GM23338 (cell line): ENCODE data around the gene KIAA0513. TPM values are rescaled to one million over a fixed set of nuclear protein-coding genes. Genes with fewer than 3 reads are reported as not detected.
"Not testable (repeated sequence)": the region's sequence is repeated elsewhere in the genome, so short reads cannot be mapped to it uniquely, and the experiment has no call there.

Experiments
- ATAC-seq: fragments of 200-7000 bp; cut with Tn5 transposase; 3 replicates; pipeline ENCODE4 v1.9.1; 2020
- DNase-seq: peaks from one replicate; pipeline ENCODE4 v3.0.0-alpha.2; 2015; ENCODE audit warnings: low spot score
- H2AFZ ChIP-seq: fragments of 200-600 bp; sonication (generic); 2 replicates; pipeline ENCODE4 v1.8.0; 2016; ENCODE audit warnings: antibody characterized with exemption, mild to moderate bottlenecking, moderate library complexity
- H3F3A ChIP-seq: fragments of 200-600 bp; sonication (generic); replicated peaks from 2 replicates; pipeline ENCODE4 v1.8.0; 2017; ENCODE audit warnings: antibody characterized with exemption, mixed run types, low read depth
- H3K27ac ChIP-seq: fragments of 200-600 bp; sonication (generic); 2 replicates; pipeline ENCODE4 v1.6.1; 2016; ENCODE audit warnings: low read depth
- H3K27me3 ChIP-seq: fragments of 200-600 bp; sonication (generic); 2 replicates; pipeline ENCODE4 v1.8.0; 2016; ENCODE audit warnings: mild to moderate bottlenecking, mixed run types, moderate library complexity; ENCODE audit not compliant: insufficient read depth
- H3K36me3 ChIP-seq: fragments of 200-600 bp; sonication (generic); 2 replicates; pipeline ENCODE4 v1.8.0; 2016; ENCODE audit warnings: mild to moderate bottlenecking; ENCODE audit not compliant: insufficient read depth
- H3K4me1 ChIP-seq: fragments of 200-600 bp; sonication (generic); 2 replicates; pipeline ENCODE4 v1.8.0; 2016; ENCODE audit warnings: mild to moderate bottlenecking, moderate library complexity; ENCODE audit not compliant: insufficient read depth
- H3K4me2 ChIP-seq: fragments of 200-600 bp; sonication (generic); 2 replicates; pipeline ENCODE4 v1.7.1; 2017; ENCODE audit warnings: mixed run types
- H3K4me3 ChIP-seq: fragments of 200-600 bp; sonication (generic); 2 replicates; pipeline ENCODE4 v1.6.1; 2016; ENCODE audit warnings: mixed run types
- H3K79me2 ChIP-seq: fragments of 200-600 bp; sonication (generic); replicated peaks from 2 replicates; pipeline ENCODE4 v1.8.0; 2017; ENCODE audit warnings: mild to moderate bottlenecking; ENCODE audit not compliant: insufficient read depth
- H3K9me2 ChIP-seq: fragments of 200-600 bp; sonication (generic); 2 replicates; pipeline ENCODE4 v1.8.0; 2017; ENCODE audit not compliant: insufficient read depth
- H4K20me1 ChIP-seq: fragments of 200-600 bp; sonication (generic); replicated peaks from 2 replicates; pipeline ENCODE4 v1.8.0; 2017; ENCODE audit warnings: mild to moderate bottlenecking; ENCODE audit not compliant: insufficient read depth
- H3K27ac Mint-ChIP-seq: 2 replicates; pipeline ENCODE4 v1.8.0; 2020; ENCODE audit warnings: inconsistent platforms, mild to moderate bottlenecking, moderate library complexity, mixed read lengths
- H3K27me3 Mint-ChIP-seq: 3 replicates; pipeline ENCODE4 v1.8.0; 2022; ENCODE audit warnings: low read depth, mild to moderate bottlenecking, moderate library complexity, mixed read lengths, inconsistent platforms; ENCODE audit not compliant: insufficient read depth, poor library complexity
- H3K36me3 Mint-ChIP-seq: 3 replicates; pipeline ENCODE4 v1.8.0; 2021; ENCODE audit warnings: low read depth, mild to moderate bottlenecking, inconsistent platforms, moderate library complexity, mixed read lengths
- H3K4me1 Mint-ChIP-seq: 3 replicates; pipeline ENCODE4 v1.8.0; 2020; ENCODE audit warnings: mild to moderate bottlenecking, inconsistent platforms, mixed read lengths
- H3K4me3 Mint-ChIP-seq: 3 replicates; pipeline ENCODE4 v1.8.0; 2021; ENCODE audit warnings: moderate library complexity, mild to moderate bottlenecking, inconsistent platforms, mixed read lengths
- H3K9me3 Mint-ChIP-seq: 3 replicates; pipeline ENCODE4 v1.8.0; 2020; ENCODE audit warnings: moderate library complexity, mild to moderate bottlenecking, inconsistent platforms, mixed read lengths
- EZH2 ChIP-seq: fragments of 200-600 bp; sonication (generic); IDR thresholded peaks from one replicate; pipeline ENCODE4 v1.8.0; 2017; ENCODE audit warnings: antibody characterized with exemption, mild to moderate bottlenecking, low read depth; ENCODE audit not compliant: unreplicated experiment
- EZH2phosphoT487 ChIP-seq: fragments of 200-600 bp; sonication (generic); IDR thresholded peaks from one replicate; pipeline ENCODE4 v1.8.1; 2018; ENCODE audit warnings: antibody characterized with exemption; ENCODE audit not compliant: unreplicated experiment
- STAT1 ChIP-seq: IDR thresholded peaks from one replicate; pipeline ENCODE4 v1.6.1; 2016; ENCODE audit warnings: antibody characterized with exemption; ENCODE audit not compliant: unreplicated experiment
- ZNF462 ChIP-seq: fragments of 250-450 bp; sonication (Bioruptor Pico); IDR thresholded peaks from 2 replicates; pipeline ENCODE4 v1.5.0; 2020; ENCODE audit warnings: mild to moderate bottlenecking, moderate library complexity
- polyA plus RNA-seq: library from polyadenylated mRNA; unstranded; fragments of >200 nt; fragmentation: Nextera tagmentation; extraction: Ambion mirVana; gene quantifications from 2 replicates; pipeline ENCODE4 v1.2.1, GENCODE V29; 2016
- total RNA-seq: library from RNA; depleted of rRNA; stranded (reverse); fragments of >200 nt; shearing (Covaris generic); gene quantifications from 2 replicates; pipeline ENCODE4 v1.2.3, GENCODE V29; 2014
- TF ChIP-seq, protein P1 (sequence below): IDR thresholded peaks from 2 replicates; pipeline ENCODE4 v1.6.1; 2016; ENCODE audit warnings: antibody characterized with exemption
- TF ChIP-seq, protein P2 (sequence below): IDR thresholded peaks from one replicate; pipeline ENCODE4 v1.6.1; 2018; ENCODE audit warnings: antibody characterized with exemption; ENCODE audit not compliant: unreplicated experiment

The KIAA0513 gene
- total and polyA plus RNA-seq, 2 experiments from 2014 or later: 2.1 to 8.7 TPM

DNA sequence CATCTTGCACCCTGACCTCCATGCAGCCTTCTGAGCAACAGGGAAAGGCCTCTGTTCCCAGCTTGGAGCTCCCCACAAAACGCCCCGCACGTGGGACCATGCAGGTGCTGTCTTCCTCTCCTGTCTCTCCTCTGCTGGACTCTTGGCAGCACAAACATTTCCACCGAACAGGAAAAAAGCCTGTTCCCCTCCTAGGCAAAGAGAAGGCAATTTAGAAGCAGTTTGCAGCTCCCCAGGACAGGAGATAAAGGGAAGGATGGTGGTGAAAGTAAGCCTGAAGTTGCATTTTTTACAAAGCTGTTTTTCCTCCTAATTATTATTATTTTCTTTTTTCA lies 92.4 kb downstream of the KIAA0513 start (continued):
- TF ChIP-seq ZNF462 (CRISPR knock-in tag): no peak

- DNase-seq, H3K36me3 ChIP-seq, ATAC-seq, H3K9me2 ChIP-seq, H3K4me3 Mint-ChIP-seq, H4K20me1 ChIP-seq, H3K79me2 ChIP-seq, H3K27me3 ChIP-seq, H3K4me3 ChIP-seq, H3K36me3 Mint-ChIP-seq, H3K27ac ChIP-seq, H3K27ac Mint-ChIP-seq, H3K4me2 ChIP-seq, H3K9me3 Mint-ChIP-seq: not testable (repeated sequence)
- H3K27me3 Mint-ChIP-seq: peaks cover 13% of the 10 kb centered on the region
- peaks cover 25% of the 10 kb centered on the region for H3K4me1 Mint-ChIP-seq
- H2AFZ ChIP-seq: peak overlapping the region; percentile 59; the same call in 1 of the 2 replicates
- peaks cover 15% of the 10 kb centered on the region; the same call in 1 of the 2 replicates for H3F3A ChIP-seq
- H3K4me1 ChIP-seq: peaks cover 19% of the 10 kb centered on the region
These were observed 95.8 kb downstream of the KIAA0513 start for GRCh38 chr16:85123441-85123840.

GRCh38 chr16:85123891-85124635 lies 96.5 kb downstream of the KIAA0513 start:
- Mint-ChIP-seq H3K4me3 (no peak overlapping the region), H3K4me1 (peaks cover 25% of the 10 kb centered on the region), H3K9me3 (0 out of 3 replicates have a peak, but pooled peaks cover 5% of the 10 kb centered on the region), H3K27me3 (peaks cover 13% of the 10 kb centered on the region), H3K27ac (no peak overlapping the region), H3K36me3 (0 out of 3 replicates have a peak, but pooled peaks cover 2% of the 10 kb centered on the region)
- H3K27ac ChIP-seq: peak overlapping the region; percentile 17; the same call in 1 of the 2 replicates
- peak; percentile 28 for ATAC-seq
- H3K4me2 ChIP-seq: no peak overlapping the region
- DNase-seq: peak; percentile 68
- H4K20me1 ChIP-seq: no peaks in the 10 kb centered on the region
- no peaks in the 10 kb centered on the region for H3K9me2 ChIP-seq
- peaks cover 19% of the 10 kb centered on the region for H3K4me1 ChIP-seq
- no peaks in the 10 kb centered on the region for H3K79me2 ChIP-seq
- H3K4me3 ChIP-seq: no peak overlapping the region
- no peaks in the 10 kb centered on the region for H3K36me3 ChIP-seq
- peak overlapping the region; percentile 59; the same call in 1 of the 2 replicates for H2AFZ ChIP-seq
- peaks cover 15% of the 10 kb centered on the region; the same call in 1 of the 2 replicates for H3F3A ChIP-seq
- no peaks in the 10 kb centered on the region for H3K27me3 ChIP-seq
- TF ChIP-seq EZH2 (no peak), EZH2phosphoT487 (no peak), STAT1 (no peak)
- TF ChIP-seq, protein P1, sequence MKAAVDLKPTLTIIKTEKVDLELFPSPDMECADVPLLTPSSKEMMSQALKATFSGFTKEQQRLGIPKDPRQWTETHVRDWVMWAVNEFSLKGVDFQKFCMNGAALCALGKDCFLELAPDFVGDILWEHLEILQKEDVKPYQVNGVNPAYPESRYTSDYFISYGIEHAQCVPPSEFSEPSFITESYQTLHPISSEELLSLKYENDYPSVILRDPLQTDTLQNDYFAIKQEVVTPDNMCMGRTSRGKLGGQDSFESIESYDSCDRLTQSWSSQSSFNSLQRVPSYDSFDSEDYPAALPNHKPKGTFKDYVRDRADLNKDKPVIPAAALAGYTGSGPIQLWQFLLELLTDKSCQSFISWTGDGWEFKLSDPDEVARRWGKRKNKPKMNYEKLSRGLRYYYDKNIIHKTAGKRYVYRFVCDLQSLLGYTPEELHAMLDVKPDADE: no peak
- TF ChIP-seq, protein P2, sequence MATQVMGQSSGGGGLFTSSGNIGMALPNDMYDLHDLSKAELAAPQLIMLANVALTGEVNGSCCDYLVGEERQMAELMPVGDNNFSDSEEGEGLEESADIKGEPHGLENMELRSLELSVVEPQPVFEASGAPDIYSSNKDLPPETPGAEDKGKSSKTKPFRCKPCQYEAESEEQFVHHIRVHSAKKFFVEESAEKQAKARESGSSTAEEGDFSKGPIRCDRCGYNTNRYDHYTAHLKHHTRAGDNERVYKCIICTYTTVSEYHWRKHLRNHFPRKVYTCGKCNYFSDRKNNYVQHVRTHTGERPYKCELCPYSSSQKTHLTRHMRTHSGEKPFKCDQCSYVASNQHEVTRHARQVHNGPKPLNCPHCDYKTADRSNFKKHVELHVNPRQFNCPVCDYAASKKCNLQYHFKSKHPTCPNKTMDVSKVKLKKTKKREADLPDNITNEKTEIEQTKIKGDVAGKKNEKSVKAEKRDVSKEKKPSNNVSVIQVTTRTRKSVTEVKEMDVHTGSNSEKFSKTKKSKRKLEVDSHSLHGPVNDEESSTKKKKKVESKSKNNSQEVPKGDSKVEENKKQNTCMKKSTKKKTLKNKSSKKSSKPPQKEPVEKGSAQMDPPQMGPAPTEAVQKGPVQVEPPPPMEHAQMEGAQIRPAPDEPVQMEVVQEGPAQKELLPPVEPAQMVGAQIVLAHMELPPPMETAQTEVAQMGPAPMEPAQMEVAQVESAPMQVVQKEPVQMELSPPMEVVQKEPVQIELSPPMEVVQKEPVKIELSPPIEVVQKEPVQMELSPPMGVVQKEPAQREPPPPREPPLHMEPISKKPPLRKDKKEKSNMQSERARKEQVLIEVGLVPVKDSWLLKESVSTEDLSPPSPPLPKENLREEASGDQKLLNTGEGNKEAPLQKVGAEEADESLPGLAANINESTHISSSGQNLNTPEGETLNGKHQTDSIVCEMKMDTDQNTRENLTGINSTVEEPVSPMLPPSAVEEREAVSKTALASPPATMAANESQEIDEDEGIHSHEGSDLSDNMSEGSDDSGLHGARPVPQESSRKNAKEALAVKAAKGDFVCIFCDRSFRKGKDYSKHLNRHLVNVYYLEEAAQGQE: no peak
